ENCODE measurements around the gene HIVEP2. TPM values are rescaled to one million over a fixed set of nuclear protein-coding genes. Genes with fewer than 3 reads are reported as not detected.

The HIVEP2 gene
- total RNA-seq, 1 donor from 2014 or later: 15.2 TPM

GRCh38 chr6:142871910-142872331 lies 73.1 kb downstream of the HIVEP2 start:
- no peaks in the 10 kb centered on the region for H3K36me3 Mint-ChIP-seq
- no peak overlapping the region for H3K4me3 Mint-ChIP-seq
- DNase-seq (ENCODE audit: low spot score in 2 of 2, unreplicated experiment in 2 of 2): no peak
- H3K9me3 Mint-ChIP-seq: no peaks in the 10 kb centered on the region
- peaks cover 22% of the 10 kb centered on the region for H3K4me1 Mint-ChIP-seq
- TF ChIP-seq CTCF (IDR thresholded peaks at IDR 0.05; ENCODE audit: unreplicated experiment): no peak
- H3K27me3 Mint-ChIP-seq (ENCODE audit: low read depth): no peaks in the 10 kb centered on the region
- H3K27ac Mint-ChIP-seq: no peak overlapping the region

- no peak for TF ChIP-seq CTCF (IDR thresholded peaks at IDR 0.05; ENCODE audit: unreplicated experiment)
- Mint-ChIP-seq H3K4me1 (peaks cover 24% of the 10 kb centered on the region), H3K27ac (no peak overlapping the region)
Observed at GRCh38 chr6:142870787-142871415, 74.1 kb downstream of the HIVEP2 start.

GRCh38 chr6:142868917-142869316 lies 76.1 kb downstream of the HIVEP2 start:
- Mint-ChIP-seq H3K4me1 (peaks cover 24% of the 10 kb centered on the region), H3K36me3 (no peaks in the 10 kb centered on the region), H3K27me3 (ENCODE audit: low read depth) (no peaks in the 10 kb centered on the region), H3K9me3 (no peaks in the 10 kb centered on the region), H3K4me3 (no peak overlapping the region), H3K27ac (peak overlapping the region; percentile 3)
- DNase-seq (ENCODE audit: low spot score in 2 of 2, unreplicated experiment in 2 of 2): no peak
- TF ChIP-seq CTCF (IDR thresholded peaks at IDR 0.05; ENCODE audit: unreplicated experiment): no peak

More at GRCh38 chr6:142870787-142871415, 74.1 kb downstream of the HIVEP2 start:
- H3K36me3 Mint-ChIP-seq: no peaks in the 10 kb centered on the region
- no peaks in the 10 kb centered on the region for H3K9me3 Mint-ChIP-seq
- no peak for DNase-seq (ENCODE audit: low spot score in 2 of 2, unreplicated experiment in 2 of 2)
- H3K4me3 Mint-ChIP-seq: no peak overlapping the region
- no peaks in the 10 kb centered on the region for H3K27me3 Mint-ChIP-seq (ENCODE audit: low read depth)

GRCh38 chr6:142867988-142868812 lies 76.8 kb downstream of the HIVEP2 start:
- no peak for TF ChIP-seq CTCF (IDR thresholded peaks at IDR 0.05; ENCODE audit: unreplicated experiment)
- no peaks in the 10 kb centered on the region for H3K9me3 Mint-ChIP-seq
- no peaks in the 10 kb centered on the region for H3K36me3 Mint-ChIP-seq
- H3K27me3 Mint-ChIP-seq (ENCODE audit: low read depth): no peaks in the 10 kb centered on the region
- no peak overlapping the region for H3K4me3 Mint-ChIP-seq
- H3K4me1 Mint-ChIP-seq: peaks cover 22% of the 10 kb centered on the region
- H3K27ac Mint-ChIP-seq: peak overlapping the region; percentile 28
- DNase-seq (ENCODE audit: low spot score in 2 of 2, unreplicated experiment in 2 of 2): no peak

GRCh38 chr6:142867355-142867801 lies 77.6 kb downstream of the HIVEP2 start:
- DNase-seq (ENCODE audit: low spot score in 2 of 2, unreplicated experiment in 2 of 2): no peak
- H3K9me3 Mint-ChIP-seq: no peaks in the 10 kb centered on the region
- H3K4me1 Mint-ChIP-seq: peaks cover 22% of the 10 kb centered on the region
- H3K36me3 Mint-ChIP-seq: no peaks in the 10 kb centered on the region
- no peak overlapping the region for H3K4me3 Mint-ChIP-seq
- no peaks in the 10 kb centered on the region for H3K27me3 Mint-ChIP-seq (ENCODE audit: low read depth)
- H3K27ac Mint-ChIP-seq: no peak overlapping the region
- no peak for TF ChIP-seq CTCF (IDR thresholded peaks at IDR 0.05; ENCODE audit: unreplicated experiment)

Data from mesothelial cell of epicardium (in vitro differentiated cells).